ENCODE results near the gene FKBP1A. TPM values are rescaled to one million over a fixed set of nuclear protein-coding genes. Genes with fewer than 3 reads are reported as not detected.

The FKBP1A gene
- total and polyA plus RNA-seq, 9 donors = 64.7 to 697 (median 154) TPM

- H3K27me3 ChIP-seq = no peaks in the 10 kb centered on the region
- H3K27ac ChIP-seq = no peak overlapping the region
- WGBS, 3 donors = 59 to 68% (median 65%) methylated on average over 2 of the region's 2 CpGs
- no peak for DNase-seq
- H3K4me3 ChIP-seq = no peak overlapping the region
- H3K36me3 ChIP-seq = no peaks in the 10 kb centered on the region
- H3K4me1 ChIP-seq (ENCODE audit: insufficient read depth) = no peaks in the 10 kb centered on the region
- H3K9me3 ChIP-seq = no peaks in the 10 kb centered on the region
- no peak for TF ChIP-seq POLR2A (IDR thresholded peaks at IDR 0.05)
- TF ChIP-seq EP300 (IDR thresholded peaks at IDR 0.05) = no peak
- no peak for TF ChIP-seq CTCF (IDR thresholded peaks at IDR 0.05)
- intact Hi-C loops (cut with DNase I) = loop anchor here in 2 of 4 donors (5.0 kb wide), 1 partner anchor 122 kb away; no protein-coding TSS in a partner anchor
Measured at GRCh38 chr20:1434571-1435336, 41.9 kb upstream of the FKBP1A start.

GRCh38 chr20:1431158-1431557, 38.3 kb upstream of the FKBP1A start:
- intact Hi-C loops (cut with DNase I) = no loop called here
- no peaks in the 10 kb centered on the region for H3K27me3 ChIP-seq
- H3K36me3 ChIP-seq = no peaks in the 10 kb centered on the region
- no peak for DNase-seq
- H3K4me3 ChIP-seq = no peak overlapping the region
- 25 to 43% (median 35%) methylated on average over 1 of the region's 1 CpG for WGBS, 3 donors
- H3K9me3 ChIP-seq = no peaks in the 10 kb centered on the region
- no peak overlapping the region for H3K27ac ChIP-seq
- no peaks in the 10 kb centered on the region for H3K4me1 ChIP-seq (ENCODE audit: insufficient read depth)
- TF ChIP-seq POLR2A (IDR thresholded peaks at IDR 0.05) = no peak
- no peak for TF ChIP-seq EP300 (IDR thresholded peaks at IDR 0.05)
- TF ChIP-seq CTCF (IDR thresholded peaks at IDR 0.05) = no peak

- 73 to 79% (median 76%) methylated on average over 1 of the region's 1 CpG for WGBS, 3 donors
Measured at GRCh38 chr20:1430004-1430451, 37.2 kb upstream of the FKBP1A start.

GRCh38 chr20:1429143-1429728, 36.4 kb upstream of the FKBP1A start:
- Histone ChIP-seq H3K36me3 (no peaks in the 10 kb centered on the region), H3K27ac (no peak overlapping the region), H3K27me3 (no peaks in the 10 kb centered on the region), H3K4me1 (ENCODE audit: insufficient read depth) (no peaks in the 10 kb centered on the region), H3K9me3 (no peaks in the 10 kb centered on the region), H3K4me3 (no peak overlapping the region)
- intact Hi-C loops (cut with DNase I) = no loop called here
- DNase-seq = no peak
- no peak for TF ChIP-seq POLR2A (IDR thresholded peaks at IDR 0.05)
- no peak for TF ChIP-seq EP300 (IDR thresholded peaks at IDR 0.05)
- no peak for TF ChIP-seq CTCF (IDR thresholded peaks at IDR 0.05)
- 71 to 89% (median 71%) methylated on average over 4 of the region's 4 CpGs for WGBS, 3 donors

More at GRCh38 chr20:1430004-1430451, 37.2 kb upstream of the FKBP1A start:
- intact Hi-C loops (cut with DNase I) = no loop called here
- no peak for DNase-seq
- Histone ChIP-seq H3K27me3 (no peaks in the 10 kb centered on the region), H3K4me1 (ENCODE audit: insufficient read depth) (no peaks in the 10 kb centered on the region), H3K4me3 (no peak overlapping the region), H3K27ac (no peak overlapping the region), H3K36me3 (no peaks in the 10 kb centered on the region), H3K9me3 (no peaks in the 10 kb centered on the region)
- TF ChIP-seq CTCF (IDR thresholded peaks at IDR 0.05) (no peak), EP300 (IDR thresholded peaks at IDR 0.05) (no peak), POLR2A (IDR thresholded peaks at IDR 0.05) (no peak)
